Epidermal melanocyte (primary cell): Measurements from ENCODE around the gene HASPIN.
"Not testable (repeated sequence)": the region's sequence is repeated elsewhere in the genome, so short reads cannot be mapped to it uniquely, and the experiment has no call there.

Source experiments
- DNase-seq: peaks from one replicate; pipeline ENCODE4 v3.0.0; 2011; ENCODE audit warnings: low spot score; ENCODE audit not compliant: insufficient read length

HASPIN gene

GRCh38 chr17:3695723-3696411 lies 27.8 kb upstream of the HASPIN start, which contains the start of gene P2RX5:
TSS of gene P2RX5 (minus strand) at chr17:3696155. CDS start at chr17:3696005, 150 bp downstream.
- no peak for DNase-seq

- no peak for DNase-seq
Observed at GRCh38 chr17:3697103-3697476, 26.6 kb upstream of the HASPIN start.

GRCh38 chr17:3698139-3698538 lies 25.6 kb upstream of the HASPIN start:
- DNase-seq = no peak

GRCh38 chr17:3699951-3700350 lies 23.8 kb upstream of the HASPIN start:
- DNase-seq = no peak

GRCh38 chr17:3702041-3702539 lies 21.6 kb upstream of the HASPIN start:
- not testable (repeated sequence) for DNase-seq

GRCh38 chr17:3704931-3705717 lies 18.6 kb upstream of the HASPIN start:
- no peak for DNase-seq

- DNase-seq = not testable (repeated sequence)
Observed at GRCh38 chr17:3705718-3705984, 18.1 kb upstream of the HASPIN start.

GRCh38 chr17:3708366-3708765 lies 15.3 kb upstream of the HASPIN start:
- DNase-seq = no peak

- DNase-seq = no peak
Observed at GRCh38 chr17:3710951-3711383, 12.7 kb upstream of the HASPIN start.

- DNase-seq = no peak
Observed at GRCh38 chr17:3712811-3713463, 10.8 kb upstream of the HASPIN start.

GRCh38 chr17:3715296-3715695 lies 8.4 kb upstream of the HASPIN start:
- no peak for DNase-seq

GRCh38 chr17:3718201-3718600 lies 5.5 kb upstream of the HASPIN start:
- DNase-seq = no peak

GRCh38 chr17:3719265-3719664 lies 4.4 kb upstream of the HASPIN start:
- no peak for DNase-seq

- no peak for DNase-seq
Observed at GRCh38 chr17:3722716-3723115, 987 bp upstream of the HASPIN start.

- no peak for DNase-seq
Observed at GRCh38 chr17:3723188-3723555, 531 bp upstream of the HASPIN start.

GRCh38 chr17:3724378-3725077 lies 825 bp downstream of the HASPIN start:
- DNase-seq = no peak

- no peak for DNase-seq
Observed at GRCh38 chr17:3727041-3727440, 3.3 kb downstream of the HASPIN start.

GRCh38 chr17:3728099-3728498 lies 4.4 kb downstream of the HASPIN start:
- not testable (repeated sequence) for DNase-seq

- DNase-seq = no peak
Observed at GRCh38 chr17:3729881-3730280, 6.2 kb downstream of the HASPIN start.

GRCh38 chr17:3730881-3731429 lies 7.3 kb downstream of the HASPIN start:
- no peak for DNase-seq

- no peak for DNase-seq
Observed at GRCh38 chr17:3732210-3732621, 8.5 kb downstream of the HASPIN start.
